Fibroblast of lung (primary cell): ENCODE measurements around the gene GCFC2. TPM values are rescaled to one million over a fixed set of nuclear protein-coding genes. Genes with fewer than 3 reads are reported as not detected.
"Not testable (repeated sequence)": the region's sequence is repeated elsewhere in the genome, so short reads cannot be mapped to it uniquely, and the experiment has no call there.

Experiments used
- DNase-seq, 2 donors: peaks; one replicate each; pipeline versions ENCODE4 v3.0.0 to v3.0.0-alpha.2; 2010; ENCODE audit warnings: low read depth in 2 of 2
- H2AFZ ChIP-seq: 2 replicates; pipeline ENCODE4 v1.5.1; 2012; ENCODE audit warnings: low read length, control low read depth, inconsistent platforms
- H3K27ac ChIP-seq: 2 replicates; pipeline ENCODE4 v1.5.1; 2011; ENCODE audit warnings: low read length, control low read depth; ENCODE audit not compliant: insufficient read depth
- H3K27me3 ChIP-seq: 2 replicates; pipeline ENCODE4 v1.5.1; 2011; ENCODE audit warnings: mild to moderate bottlenecking, low read length; ENCODE audit not compliant: control insufficient read depth, insufficient read depth
- H3K36me3 ChIP-seq: 2 replicates; pipeline ENCODE4 v1.5.1; 2011; ENCODE audit warnings: low read length; ENCODE audit not compliant: control insufficient read depth, insufficient read depth
- H3K4me1 ChIP-seq: 2 replicates; pipeline ENCODE4 v1.5.1; 2011; ENCODE audit warnings: low read length; ENCODE audit not compliant: control insufficient read depth, insufficient read depth; ENCODE audit errors: extremely low read depth
- H3K4me2 ChIP-seq: 2 replicates; pipeline ENCODE4 v1.5.1; 2011; ENCODE audit warnings: low read length, control low read depth; ENCODE audit not compliant: insufficient read depth; ENCODE audit errors: extremely low read depth
- H3K4me3 ChIP-seq, 4 experiments: fragments of 200-600 bp in 1 of 4; sonication (generic) in 1 of 4; replicated peaks in 1 of 4; 2 replicates each; pipeline ENCODE4 v1.5.1; 2011 to 2016; ENCODE audit warnings: low read length in 4 of 4, low read depth in 3 of 4, mild to moderate bottlenecking in 3 of 4, control low read depth in 2 of 4, inconsistent platforms in 1 of 4, mixed read lengths in 1 of 4; ENCODE audit not compliant: insufficient read depth in 1 of 4; ENCODE audit errors: control extremely low read depth in 1 of 4
- H3K79me2 ChIP-seq: 2 replicates; pipeline ENCODE4 v1.5.1; 2012; ENCODE audit warnings: mild to moderate bottlenecking, low read length, inconsistent platforms; ENCODE audit not compliant: control insufficient read depth, insufficient read depth
- H3K9ac ChIP-seq: 2 replicates; pipeline ENCODE4 v1.5.1; 2011; ENCODE audit warnings: mild to moderate bottlenecking, low read length, control low read depth; ENCODE audit not compliant: insufficient read depth
- H3K9me3 ChIP-seq: 2 replicates; pipeline ENCODE4 v1.5.1; 2012; ENCODE audit warnings: low read depth, low read length; ENCODE audit not compliant: control insufficient read depth, insufficient read depth
- H4K20me1 ChIP-seq: 2 replicates; pipeline ENCODE4 v1.5.1; 2011; ENCODE audit warnings: low read length; ENCODE audit not compliant: control insufficient read depth, insufficient read depth; ENCODE audit errors: extremely low read depth
- EZH2 ChIP-seq: IDR thresholded peaks from 2 replicates; pipeline ENCODE4 v1.5.1; 2012; ENCODE audit warnings: low read length, control low read depth, mild to moderate bottlenecking; ENCODE audit errors: missing control alignments
- polyA plus RNA-seq, 2 donors: library from polyadenylated mRNA; depleted of rRNA in 1 of 2; stranded (reverse) in 1 of 2; unstranded in 1 of 2; fragments of >200 nt; gene quantifications; 2 replicates each; pipeline ENCODE4 v1.2.1, GENCODE V29; 2011 to 2012; ENCODE audit warnings: missing spikeins in 1 of 2
- total RNA-seq: library from RNA; depleted of rRNA; stranded (reverse); fragments of >200 nt; gene quantifications from 2 replicates; pipeline ENCODE4 v1.2.1, GENCODE V29; 2014
- TF ChIP-seq, protein P1 (sequence below), 2 donors: IDR thresholded peaks in 1 of 2; conservative IDR thresholded peaks in 1 of 2; 1 replicate in 1 of 2; 2 replicates in 1 of 2; pipeline ENCODE4 v1.5.1; 2011 to 2012; ENCODE audit warnings: low read length in 2 of 2, control low read depth in 1 of 2, inconsistent platforms in 1 of 2, low read depth in 1 of 2, mild to moderate bottlenecking in 1 of 2

The GCFC2 gene
- total and polyA plus RNA-seq, 2 donors (not counting 1 experiment from before 2014, with no cell fraction given) = 6.8 to 11.6 TPM

DNA sequence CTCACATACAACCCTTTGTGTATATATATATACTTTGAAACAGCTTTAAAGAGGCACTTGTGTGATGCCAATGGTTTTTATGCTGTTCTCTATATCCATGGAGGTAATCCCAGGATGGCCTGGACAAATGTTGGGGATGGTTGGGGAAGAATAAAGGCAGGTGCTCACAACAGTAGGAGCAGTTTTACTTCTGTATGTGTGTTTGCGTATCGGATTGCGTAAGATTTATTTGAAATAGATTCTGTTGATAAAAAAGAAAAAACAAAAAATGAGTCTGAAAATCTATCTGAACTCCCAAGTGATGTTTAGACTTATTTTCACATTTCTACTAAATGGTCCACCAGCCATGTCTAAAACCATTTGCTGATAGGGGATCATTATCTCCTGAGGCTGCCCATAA, 34.8 kb downstream of the GCFC2 start:
- Histone ChIP-seq H3K4me2 (no peak overlapping the region), H3K27ac (no peak overlapping the region), H3K36me3 (no peaks in the 10 kb centered on the region), H3K27me3 (no peaks in the 10 kb centered on the region), H3K4me3 (no peak overlapping the region), H4K20me1 (no peaks in the 10 kb centered on the region), H3K79me2 (no peaks in the 10 kb centered on the region), H3K9me3 (no peaks in the 10 kb centered on the region), H3K9ac (no peak overlapping the region), H2AFZ (no peak overlapping the region), H3K4me1 (no peaks in the 10 kb centered on the region)
- no peak for DNase-seq
- TF ChIP-seq, protein P1, sequence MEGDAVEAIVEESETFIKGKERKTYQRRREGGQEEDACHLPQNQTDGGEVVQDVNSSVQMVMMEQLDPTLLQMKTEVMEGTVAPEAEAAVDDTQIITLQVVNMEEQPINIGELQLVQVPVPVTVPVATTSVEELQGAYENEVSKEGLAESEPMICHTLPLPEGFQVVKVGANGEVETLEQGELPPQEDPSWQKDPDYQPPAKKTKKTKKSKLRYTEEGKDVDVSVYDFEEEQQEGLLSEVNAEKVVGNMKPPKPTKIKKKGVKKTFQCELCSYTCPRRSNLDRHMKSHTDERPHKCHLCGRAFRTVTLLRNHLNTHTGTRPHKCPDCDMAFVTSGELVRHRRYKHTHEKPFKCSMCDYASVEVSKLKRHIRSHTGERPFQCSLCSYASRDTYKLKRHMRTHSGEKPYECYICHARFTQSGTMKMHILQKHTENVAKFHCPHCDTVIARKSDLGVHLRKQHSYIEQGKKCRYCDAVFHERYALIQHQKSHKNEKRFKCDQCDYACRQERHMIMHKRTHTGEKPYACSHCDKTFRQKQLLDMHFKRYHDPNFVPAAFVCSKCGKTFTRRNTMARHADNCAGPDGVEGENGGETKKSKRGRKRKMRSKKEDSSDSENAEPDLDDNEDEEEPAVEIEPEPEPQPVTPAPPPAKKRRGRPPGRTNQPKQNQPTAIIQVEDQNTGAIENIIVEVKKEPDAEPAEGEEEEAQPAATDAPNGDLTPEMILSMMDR (conservative IDR thresholded peaks at IDR 0.05 in 1 of 2, IDR thresholded peaks at IDR 0.05 in 1 of 2; ENCODE audit: low read depth in 1 of 2, low read length in 2 of 2) = no peak
- no peak for TF ChIP-seq EZH2

DNA sequence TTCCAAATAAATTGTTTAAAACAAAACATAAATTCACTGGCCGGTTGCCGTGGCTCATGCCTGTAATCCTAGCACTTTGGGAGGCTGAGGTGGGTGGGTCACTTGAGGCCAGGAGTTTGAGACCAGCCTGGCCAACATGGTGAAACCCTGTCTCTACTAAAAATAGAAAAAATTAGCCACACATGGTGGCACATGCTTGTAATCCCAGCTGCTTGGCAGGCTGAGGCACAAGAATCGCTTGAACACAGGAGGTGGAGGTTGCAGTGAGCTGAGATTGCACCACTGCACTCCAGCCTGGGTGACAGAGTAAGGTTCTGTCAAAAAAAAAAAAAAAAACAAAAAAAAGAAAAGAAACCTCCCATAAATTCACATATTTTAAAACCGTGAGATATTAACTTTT, 35.3 kb downstream of the GCFC2 start:
- not testable (repeated sequence) for H3K79me2 ChIP-seq, DNase-seq, H3K27ac ChIP-seq, H2AFZ ChIP-seq, H3K9ac ChIP-seq, H3K4me2 ChIP-seq, H3K4me1 ChIP-seq, H3K36me3 ChIP-seq, H3K27me3 ChIP-seq, H4K20me1 ChIP-seq, H3K9me3 ChIP-seq, H3K4me3 ChIP-seq

DNA sequence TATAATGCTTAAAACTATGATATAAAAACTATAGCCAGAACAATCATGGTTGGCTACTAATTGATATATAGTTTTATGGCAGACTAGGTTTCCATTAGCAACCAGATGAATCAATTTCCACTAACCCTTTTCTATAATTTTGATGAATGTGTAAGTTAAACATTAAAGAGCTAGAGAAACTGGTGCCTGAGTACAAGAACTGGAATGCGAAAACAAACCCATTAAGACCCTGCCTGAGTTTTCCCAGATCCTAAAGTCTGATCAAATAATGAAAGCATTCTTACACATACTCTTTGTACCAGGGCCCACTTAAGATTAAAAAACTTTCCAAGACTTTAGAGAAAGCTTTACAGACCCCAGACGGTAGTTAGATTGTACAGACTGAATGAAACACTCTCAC, 42.8 kb downstream of the GCFC2 start:
- no peaks in the 10 kb centered on the region for H4K20me1 ChIP-seq
- H3K4me2 ChIP-seq = no peak overlapping the region
- no peak overlapping the region for H2AFZ ChIP-seq
- no peak overlapping the region for H3K4me3 ChIP-seq
- no peaks in the 10 kb centered on the region for H3K4me1 ChIP-seq
- no peak overlapping the region for H3K27ac ChIP-seq
- H3K79me2 ChIP-seq = no peaks in the 10 kb centered on the region
- H3K9ac ChIP-seq = no peak overlapping the region
- no peak for DNase-seq
- no peaks in the 10 kb centered on the region for H3K9me3 ChIP-seq
- TF ChIP-seq, protein P1 (conservative IDR thresholded peaks at IDR 0.05 in 1 of 2, IDR thresholded peaks at IDR 0.05 in 1 of 2; ENCODE audit: low read depth in 1 of 2, low read length in 2 of 2) = no peak
- H3K27me3 ChIP-seq = no peaks in the 10 kb centered on the region
- H3K36me3 ChIP-seq = no peaks in the 10 kb centered on the region

DNA sequence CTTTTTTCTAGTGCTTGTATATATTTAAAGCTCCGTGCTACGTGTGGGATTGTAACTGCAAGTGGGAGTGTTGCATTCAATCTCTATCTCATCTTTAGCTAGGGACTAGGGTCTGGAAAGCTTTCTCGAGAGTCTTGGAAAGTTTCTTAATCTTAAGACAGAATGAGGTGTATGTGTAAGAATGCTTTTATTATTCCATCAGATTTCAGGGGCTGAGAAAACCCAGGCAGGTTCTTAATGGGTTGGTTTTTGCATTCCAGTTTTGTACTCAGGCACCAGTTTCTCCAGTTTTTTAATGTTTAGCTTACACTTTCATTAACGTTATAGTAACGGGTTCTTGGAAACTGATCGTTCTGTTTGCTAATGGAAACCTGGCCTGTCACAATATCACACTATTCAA, 43.8 kb downstream of the GCFC2 start:
- DNase-seq = no peak
- H3K4me1 ChIP-seq = no peaks in the 10 kb centered on the region
- H3K9me3 ChIP-seq = no peaks in the 10 kb centered on the region
- no peak overlapping the region for H3K4me3 ChIP-seq
- no peak overlapping the region for H3K9ac ChIP-seq
- H3K27ac ChIP-seq = no peak overlapping the region
- H3K27me3 ChIP-seq = no peaks in the 10 kb centered on the region
- H3K4me2 ChIP-seq = no peak overlapping the region
- H3K36me3 ChIP-seq = no peaks in the 10 kb centered on the region
- no peaks in the 10 kb centered on the region for H4K20me1 ChIP-seq
- TF ChIP-seq EZH2 = no peak
- no peak overlapping the region for H2AFZ ChIP-seq
- H3K79me2 ChIP-seq = no peaks in the 10 kb centered on the region
